ENCODE results near the gene MYO7B.

The MYO7B gene

GRCh38 chr2:127627740-127628571 is 92.5 kb downstream of the MYO7B start:
- no peak for DNase-seq

GRCh38 chr2:127628767-127629614 is 93.5 kb downstream of the MYO7B start:
- DNase-seq: no peak

GRCh38 chr2:127629637-127630036 is 94.2 kb downstream of the MYO7B start:
- DNase-seq: no peak

- DNase-seq: no peak
Observed at GRCh38 chr2:127630096-127630863, 94.8 kb downstream of the MYO7B start.

- DNase-seq: no peak
Observed at GRCh38 chr2:127630864-127631540, 95.5 kb downstream of the MYO7B start.

- no peak for DNase-seq
Observed at GRCh38 chr2:127631541-127631996, 96.1 kb downstream of the MYO7B start.

GRCh38 chr2:127631997-127632581 is 96.6 kb downstream of the MYO7B start:
- no peak for DNase-seq

GRCh38 chr2:127632592-127633489 is 97.4 kb downstream of the MYO7B start:
- DNase-seq: no peak

GRCh38 chr2:127633556-127634065 is 98.1 kb downstream of the MYO7B start:
- DNase-seq: no peak

GRCh38 chr2:127634066-127634617 is 98.7 kb downstream of the MYO7B start:
- DNase-seq: peak; percentile 33

GRCh38 chr2:127634626-127635379 is 99.3 kb downstream of the MYO7B start:
- no peak for DNase-seq

GRCh38 chr2:127635380-127636237 is 100.1 kb downstream of the MYO7B start:
- no peak for DNase-seq

- DNase-seq: no peak
Observed at GRCh38 chr2:127636248-127637235, 101.1 kb downstream of the MYO7B start.

GRCh38 chr2:127637236-127637630 is 101.8 kb downstream of the MYO7B start:
- no peak for DNase-seq

- DNase-seq: no peak
Observed at GRCh38 chr2:127637725-127638252, 102.3 kb downstream of the MYO7B start.

GRCh38 chr2:127638361-127639110 is 103.1 kb downstream of the MYO7B start:
- no peak for DNase-seq

Data from SHP77 treated with DMSO at 0.1 percent for 48 hours (cell line).